ENCODE data around the gene RPS15A. TPM values are rescaled to one million over a fixed set of nuclear protein-coding genes. Genes with fewer than 3 reads are reported as not detected.

Gene RPS15A
- total and polyA plus RNA-seq, 2 donors: 1,611 to 3,190 TPM

DNA sequence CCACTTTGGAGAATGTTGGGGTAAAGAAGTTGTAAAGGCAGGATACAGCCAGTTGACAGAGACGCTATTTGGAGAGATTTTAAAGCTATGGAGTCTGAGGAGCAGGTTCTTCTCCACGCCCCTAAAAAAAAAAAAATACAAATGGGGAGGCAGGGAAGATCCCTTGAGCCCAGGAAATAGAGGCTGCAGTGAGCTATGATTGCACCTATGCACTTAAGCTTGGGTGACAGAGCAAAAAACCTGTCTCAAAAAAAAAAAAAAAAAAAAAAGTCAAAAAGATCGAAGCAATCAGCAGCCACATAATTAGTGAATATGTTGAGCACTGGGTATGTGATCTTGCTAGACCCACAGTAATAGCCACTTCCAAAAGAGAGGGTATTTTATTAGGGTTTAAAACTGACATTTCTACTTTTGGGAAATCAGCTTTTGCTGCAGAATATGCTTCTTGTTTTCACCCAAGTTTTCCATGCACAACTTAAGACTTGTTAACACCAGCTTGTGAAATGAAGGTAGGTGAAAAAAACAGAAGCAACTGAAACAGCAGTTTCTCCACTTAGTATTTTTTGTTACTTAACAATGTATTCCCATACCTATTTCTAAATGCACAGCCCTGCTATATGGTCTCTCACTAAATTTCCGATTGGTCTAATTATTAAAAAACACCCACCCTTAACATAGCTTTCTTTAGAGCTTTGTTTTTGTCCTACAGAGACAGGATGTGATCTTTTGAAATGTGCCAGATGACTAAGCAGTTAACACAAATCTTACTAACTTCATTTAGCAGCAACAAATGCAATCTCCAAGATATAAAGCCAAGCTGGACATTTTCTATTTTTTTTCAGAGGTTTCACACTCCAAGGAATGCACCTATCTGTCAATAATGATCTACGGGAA, 13.7 kb upstream of the RPS15A start:
- Histone ChIP-seq H3K4me1 (ENCODE audit: insufficient read depth) (no peaks in the 10 kb centered on the region), H3K27ac (ENCODE audit: low read depth) (no peak overlapping the region), H3K36me3 (ENCODE audit: insufficient read depth) (no peaks in the 10 kb centered on the region), H3K4me3 (ENCODE audit: low read depth, low read length) (no peak overlapping the region)
- 61% methylated on average over 5 of the region's 5 CpGs for WGBS
- DNase-seq (ENCODE audit: extremely low spot score): no peak

GRCh38 chr16:18802767-18803343, 12.7 kb upstream of the RPS15A start:
- H3K27ac ChIP-seq (ENCODE audit: low read depth): no peak overlapping the region
- no peak overlapping the region for H3K4me3 ChIP-seq (ENCODE audit: low read depth, low read length)
- no peak for DNase-seq (ENCODE audit: extremely low spot score)
- no peaks in the 10 kb centered on the region for H3K4me1 ChIP-seq (ENCODE audit: insufficient read depth)
- WGBS: 92% methylated on average over 16 of the region's 16 CpGs
- H3K36me3 ChIP-seq (ENCODE audit: insufficient read depth): no peaks in the 10 kb centered on the region

DNA sequence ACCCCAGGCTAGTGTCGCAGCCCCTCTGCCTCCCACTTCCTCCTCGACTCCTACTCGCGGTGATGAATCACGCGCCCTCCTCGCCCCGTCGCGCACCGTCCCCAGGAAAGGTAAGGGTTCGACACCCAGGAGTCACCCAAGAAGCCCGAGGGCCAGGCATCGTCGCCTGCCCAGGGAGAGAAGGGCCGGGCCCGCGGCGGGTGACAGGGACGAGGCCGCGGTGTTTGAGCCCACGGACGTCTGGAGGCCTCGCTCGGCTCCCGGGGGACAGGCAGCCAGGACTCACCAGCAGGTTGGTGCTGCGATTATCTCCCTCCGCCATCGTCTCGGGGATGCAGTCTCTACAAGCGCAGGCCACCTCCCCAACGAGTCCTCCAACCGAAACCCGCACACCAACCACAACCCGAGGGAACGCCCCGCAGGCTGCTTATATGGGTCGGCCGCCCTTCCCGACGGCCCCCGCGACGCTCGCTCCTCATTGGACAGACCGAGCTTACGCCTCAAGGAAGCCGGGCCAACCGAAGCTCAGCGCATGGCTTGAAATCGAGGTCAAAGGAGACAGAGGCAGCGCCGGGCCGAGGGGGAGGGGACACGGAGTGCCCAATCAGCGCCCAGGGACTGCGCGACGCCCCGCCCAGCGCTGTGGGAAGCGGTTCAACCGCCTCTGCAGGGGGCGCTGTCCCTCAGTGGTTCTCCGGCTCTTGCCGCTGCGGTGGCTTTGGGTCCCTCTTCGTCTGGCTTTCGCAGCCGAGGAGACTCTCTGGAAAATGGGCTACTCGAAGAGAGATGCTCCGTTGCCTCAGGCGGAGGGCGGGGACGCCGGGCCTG, 11.2 kb upstream of the RPS15A start, which contains the start of gene ARL6IP1:
Gene ARL6IP1 (minus strand): TSS at position 405 of the 828 bp plus-strand sequence. CDS start 83 bp downstream, at position 322.
- Histone ChIP-seq H3K4me3 (ENCODE audit: low read depth, low read length) (peak within 1 kb of the TSS; percentile 73), H3K36me3 (ENCODE audit: insufficient read depth) (no peaks in the 10 kb centered on the region), H3K27ac (ENCODE audit: low read depth) (peak within 1 kb of the TSS; percentile 84), H3K4me1 (ENCODE audit: insufficient read depth) (no peaks in the 10 kb centered on the region)
- DNase-seq (ENCODE audit: extremely low spot score): peak; percentile 97
- WGBS: under 1% methylated on average over 77 of the region's 77 CpGs

- H3K36me3 ChIP-seq (ENCODE audit: insufficient read depth): no peaks in the 10 kb centered on the region
- no peaks in the 10 kb centered on the region for H3K4me1 ChIP-seq (ENCODE audit: insufficient read depth)
- H3K4me3 ChIP-seq (ENCODE audit: low read depth, low read length): peak overlapping the region; percentile 73
- DNase-seq (ENCODE audit: extremely low spot score): no peak
- H3K27ac ChIP-seq (ENCODE audit: low read depth): peak overlapping the region; percentile 83
- WGBS: under 1% methylated on average over 15 of the region's 15 CpGs
Measured at GRCh38 chr16:18800775-18801144, 10.6 kb upstream of the RPS15A start.

- no peaks in the 10 kb centered on the region for H3K4me1 ChIP-seq (ENCODE audit: insufficient read depth)
- H3K4me3 ChIP-seq (ENCODE audit: low read depth, low read length): peak overlapping the region; percentile 73
- H3K27ac ChIP-seq (ENCODE audit: low read depth): no peak overlapping the region
- H3K36me3 ChIP-seq (ENCODE audit: insufficient read depth): no peaks in the 10 kb centered on the region
- no peak for DNase-seq (ENCODE audit: extremely low spot score)
- WGBS: 2% methylated on average over 8 of the region's 8 CpGs
Measured at GRCh38 chr16:18800293-18800692, 10.2 kb upstream of the RPS15A start.

DNA sequence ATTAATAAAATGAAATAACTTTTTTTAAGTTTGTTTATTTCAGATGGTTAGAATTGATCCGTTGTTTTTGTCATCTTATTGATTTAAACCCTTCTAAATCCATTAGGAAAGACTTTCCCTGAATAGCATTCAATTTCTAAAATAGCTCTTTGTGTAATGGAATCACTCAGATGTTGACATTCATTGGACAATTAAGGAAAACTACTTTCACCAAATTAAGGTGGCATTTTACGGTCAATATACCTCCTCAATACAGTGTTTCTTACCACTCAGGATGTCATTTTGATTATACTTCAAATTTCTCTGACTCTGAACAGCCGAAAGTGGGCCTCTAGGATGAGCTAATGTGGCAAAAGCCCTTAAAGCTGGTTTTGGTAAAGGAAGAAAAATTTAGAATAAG, 9.4 kb upstream of the RPS15A start:
- Histone ChIP-seq H3K36me3 (ENCODE audit: insufficient read depth) (no peaks in the 10 kb centered on the region), H3K27ac (ENCODE audit: low read depth) (no peak overlapping the region), H3K4me3 (ENCODE audit: low read depth, low read length) (no peak overlapping the region), H3K4me1 (ENCODE audit: insufficient read depth) (no peaks in the 10 kb centered on the region)
- WGBS: 65% methylated on average over 3 of the region's 3 CpGs
- no peak for DNase-seq (ENCODE audit: extremely low spot score)

GRCh38 chr16:18797746-18798145, 7.6 kb upstream of the RPS15A start:
- 70% methylated on average over 4 of the region's 4 CpGs for WGBS
- H3K4me3 ChIP-seq (ENCODE audit: low read depth, low read length): no peak overlapping the region

DNA sequence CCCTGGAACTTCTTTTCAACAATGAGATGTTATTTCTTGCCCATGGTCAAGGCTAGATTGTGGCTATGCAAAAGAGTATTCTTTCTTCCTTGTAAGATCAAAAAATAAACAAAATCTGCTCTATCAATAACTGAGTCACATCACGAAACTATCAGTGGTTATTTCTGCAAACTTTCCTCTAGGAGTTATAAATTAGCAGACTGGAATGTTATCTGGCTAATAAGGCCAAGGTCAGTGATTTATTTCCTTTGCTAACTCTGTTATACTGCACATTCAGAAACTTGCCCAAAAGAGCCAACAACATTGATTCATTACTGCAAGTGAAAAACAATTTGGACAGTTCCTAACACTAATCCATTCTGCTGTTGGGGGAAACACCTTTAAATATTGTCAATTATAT, 6.2 kb upstream of the RPS15A start:
- Histone ChIP-seq H3K27ac (ENCODE audit: low read depth) (no peak overlapping the region), H3K36me3 (ENCODE audit: insufficient read depth) (no peaks in the 10 kb centered on the region)

More at GRCh38 chr16:18797746-18798145, 7.6 kb upstream of the RPS15A start:
- Histone ChIP-seq H3K4me1 (ENCODE audit: insufficient read depth) (no peaks in the 10 kb centered on the region), H3K36me3 (ENCODE audit: insufficient read depth) (no peaks in the 10 kb centered on the region), H3K27ac (ENCODE audit: low read depth) (no peak overlapping the region)
- no peak for DNase-seq (ENCODE audit: extremely low spot score)

DNA sequence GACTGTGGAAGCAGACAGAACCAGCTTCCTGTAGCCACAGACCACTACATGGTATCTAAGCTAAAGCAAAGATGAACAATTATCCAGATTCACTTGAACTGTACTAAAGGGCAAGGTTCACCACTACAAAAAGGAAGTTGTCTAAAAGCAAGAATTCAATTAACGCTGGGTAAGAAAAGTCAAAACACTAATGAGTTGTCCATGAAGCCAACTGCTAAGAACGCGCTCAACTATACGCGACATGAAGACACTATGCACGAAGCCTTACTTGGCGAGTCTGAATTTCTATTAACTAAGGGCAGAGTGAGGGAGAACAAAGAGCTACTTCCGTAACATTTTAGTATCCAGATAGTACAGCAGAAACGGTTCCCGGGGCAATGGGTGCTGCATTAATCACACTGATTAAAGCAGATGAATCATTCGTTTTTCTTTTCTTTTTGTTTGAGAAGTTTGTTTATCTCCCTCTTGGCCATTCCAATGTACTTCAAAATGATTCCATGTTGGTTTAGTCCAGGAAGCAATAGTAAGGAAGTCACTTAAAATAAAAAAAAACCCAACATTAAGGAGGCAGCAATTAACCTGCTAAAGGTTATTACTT, 2.8 kb upstream of the RPS15A start:
- H3K36me3 ChIP-seq (ENCODE audit: insufficient read depth): no peaks in the 10 kb centered on the region
- WGBS: 93% methylated on average over 11 of the region's 11 CpGs

More for the DNA sequence above, 6.2 kb upstream of the RPS15A start:
- no peaks in the 10 kb centered on the region for H3K4me1 ChIP-seq (ENCODE audit: insufficient read depth)
- 82% methylated on average over 1 of the region's 1 CpG for WGBS
- H3K4me3 ChIP-seq (ENCODE audit: low read depth, low read length): no peak overlapping the region
- DNase-seq (ENCODE audit: extremely low spot score): no peak

DNA sequence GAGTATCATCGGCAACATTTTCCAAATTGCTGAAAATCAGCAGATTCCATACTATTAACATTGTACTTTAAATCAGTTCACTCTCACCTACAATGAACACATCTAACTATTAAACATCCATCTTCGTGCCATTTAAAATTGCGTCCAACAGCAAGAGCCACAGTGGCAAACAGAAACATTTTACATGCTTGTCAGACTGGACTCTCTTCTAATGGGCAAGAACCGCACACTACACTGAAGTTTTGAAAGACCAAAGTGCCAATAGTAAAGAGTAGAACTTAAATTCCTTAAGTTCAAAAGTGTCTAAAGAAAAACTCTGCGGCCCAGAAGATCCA, 652 bp downstream of the RPS15A start:
- Histone ChIP-seq H3K27ac (ENCODE audit: low read depth) (peak overlapping the region; percentile 81), H3K4me1 (ENCODE audit: insufficient read depth) (no peaks in the 10 kb centered on the region), H3K36me3 (ENCODE audit: insufficient read depth) (peaks cover 4% of the 10 kb centered on the region), H3K4me3 (ENCODE audit: low read depth, low read length) (peak overlapping the region; percentile 95)
- 1% methylated on average over 5 of the region's 5 CpGs for WGBS
- no peak for DNase-seq (ENCODE audit: extremely low spot score)

More for the DNA sequence above, 2.8 kb upstream of the RPS15A start:
- no peak overlapping the region for H3K27ac ChIP-seq (ENCODE audit: low read depth)
- no peaks in the 10 kb centered on the region for H3K4me1 ChIP-seq (ENCODE audit: insufficient read depth)
- no peak for DNase-seq (ENCODE audit: extremely low spot score)
- no peak overlapping the region for H3K4me3 ChIP-seq (ENCODE audit: low read depth, low read length)

DNA sequence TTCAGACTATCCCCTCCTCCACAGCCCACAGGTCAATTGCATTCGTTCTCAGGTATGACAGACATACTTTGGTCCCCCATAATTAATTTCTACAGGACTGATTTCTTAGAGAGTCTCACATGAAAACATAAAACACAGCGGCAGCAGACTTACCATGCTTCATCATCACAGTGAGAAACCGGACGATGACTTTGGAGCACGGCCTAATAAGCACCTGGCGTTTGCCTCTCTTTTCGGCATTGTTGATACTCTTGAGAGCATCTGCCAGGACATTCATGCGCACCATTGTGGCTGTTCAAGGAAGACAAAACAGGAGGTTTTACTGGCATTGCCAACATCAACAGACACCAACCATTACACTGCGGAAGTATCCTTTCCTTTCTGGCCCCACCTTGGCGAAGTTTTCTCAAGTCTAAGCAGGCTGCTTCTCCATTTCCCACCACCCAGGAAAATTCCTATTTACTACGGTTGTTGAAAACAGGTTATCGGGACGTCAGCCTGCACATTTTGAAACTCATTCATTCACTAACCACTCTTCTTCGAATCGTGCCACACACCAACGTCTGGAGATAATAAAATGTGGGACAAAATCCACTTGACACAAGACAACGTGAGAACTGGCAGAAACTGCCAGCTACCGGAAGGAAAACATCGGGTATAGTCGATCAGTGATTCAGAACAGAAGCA, 1.2 kb downstream of the RPS15A start:
- DNase-seq (ENCODE audit: extremely low spot score): no peak
- 11% methylated on average over 20 of the region's 20 CpGs for WGBS
- H3K4me1 ChIP-seq (ENCODE audit: insufficient read depth): no peaks in the 10 kb centered on the region
- H3K4me3 ChIP-seq (ENCODE audit: low read depth, low read length): peak overlapping the region; percentile 95
- peaks cover 4% of the 10 kb centered on the region for H3K36me3 ChIP-seq (ENCODE audit: insufficient read depth)
- H3K27ac ChIP-seq (ENCODE audit: low read depth): no peak overlapping the region

DNA sequence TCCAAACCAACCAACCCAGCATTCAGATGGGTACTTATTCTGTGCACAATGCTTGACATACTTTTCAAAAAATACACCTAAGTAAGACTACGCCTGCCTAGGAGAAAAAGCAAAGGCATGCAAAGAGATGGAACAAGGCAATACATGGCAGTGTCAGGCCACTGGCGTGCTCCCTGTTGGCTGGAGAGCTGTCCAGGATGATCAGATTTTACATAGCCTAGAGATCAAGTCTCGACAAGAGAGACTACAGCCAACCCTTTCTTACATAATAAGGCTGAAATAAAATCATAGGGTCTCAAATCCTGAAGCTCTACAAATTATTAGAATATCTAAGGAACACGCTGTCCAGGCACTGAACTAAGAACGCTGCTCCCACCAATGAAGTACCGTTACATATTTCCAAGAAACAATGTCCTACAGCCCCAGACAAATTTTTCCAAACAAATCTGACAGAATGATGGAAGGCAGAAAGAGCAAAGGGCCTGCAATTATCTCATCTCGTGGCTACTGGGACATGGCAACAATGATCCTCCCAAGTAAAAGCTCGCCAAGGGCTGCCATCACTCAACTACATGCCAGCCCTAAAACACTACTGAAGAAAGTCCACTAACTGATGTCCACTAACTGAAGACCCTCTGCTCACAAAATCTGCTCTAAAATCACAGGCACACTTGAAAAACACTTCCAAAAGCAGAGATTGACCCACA, 5.1 kb downstream of the RPS15A start:
- DNase-seq (ENCODE audit: extremely low spot score): no peak
- Histone ChIP-seq H3K4me1 (ENCODE audit: insufficient read depth) (no peaks in the 10 kb centered on the region), H3K4me3 (ENCODE audit: low read depth, low read length) (no peak overlapping the region), H3K27ac (ENCODE audit: low read depth) (no peak overlapping the region), H3K36me3 (ENCODE audit: insufficient read depth) (peaks cover 4% of the 10 kb centered on the region)
- 58% methylated on average over 8 of the region's 8 CpGs for WGBS

Measured in urinary bladder (tissue), 4 donors.